Neural progenitor cell (in vitro differentiated cells): ENCODE results near the gene SSBP3. TPM values are rescaled to one million over a fixed set of nuclear protein-coding genes. Genes with fewer than 3 reads are reported as not detected.

ENCODE experiments used
- DNase-seq: peaks from one replicate; pipeline ENCODE4 v3.0.0-alpha.2; 2016; ENCODE audit warnings: low spot score
- H2AFZ ChIP-seq: fragments of 200-600 bp; sonication (generic); replicated peaks from 2 replicates; pipeline ENCODE4 v1.6.1; 2016; ENCODE audit warnings: antibody characterized with exemption
- H3F3A ChIP-seq: fragments of 200-600 bp; sonication (generic); 2 replicates; pipeline ENCODE4 v1.6.1; 2016; ENCODE audit warnings: antibody characterized with exemption, low read depth
- H3K27ac ChIP-seq: fragments of 200-600 bp; sonication (generic); 2 replicates; pipeline ENCODE4 v1.5.1; 2016; ENCODE audit warnings: mild to moderate bottlenecking
- H3K27me3 ChIP-seq: fragments of 200-600 bp; sonication (generic); 2 replicates; pipeline ENCODE4 v1.6.1; 2016; ENCODE audit warnings: mild to moderate bottlenecking, moderate library complexity
- H3K36me3 ChIP-seq: fragments of 200-600 bp; sonication (generic); 2 replicates; pipeline ENCODE4 v1.5.1; 2016
- H3K4me1 ChIP-seq: fragments of 200-600 bp; sonication (generic); 2 replicates; pipeline ENCODE4 v1.6.1; 2016; ENCODE audit warnings: mixed run types
- H3K4me2 ChIP-seq: fragments of 200-600 bp; sonication (generic); 2 replicates; pipeline ENCODE4 v1.6.1; 2016
- H3K4me3 ChIP-seq: fragments of 200-600 bp; sonication (generic); 2 replicates; pipeline ENCODE4 v1.5.1; 2016
- H3K79me2 ChIP-seq: fragments of 200-600 bp; sonication (generic); 2 replicates; pipeline ENCODE4 v1.6.1; 2016; ENCODE audit warnings: low read depth
- H3K9ac ChIP-seq: fragments of 200-600 bp; sonication (generic); 2 replicates; pipeline ENCODE4 v1.6.1; 2016
- H3K9me3 ChIP-seq: fragments of 200-600 bp; sonication (generic); 2 replicates; pipeline ENCODE4 v1.5.1; 2016; ENCODE audit warnings: low read depth
- H4K20me1 ChIP-seq: fragments of 200-600 bp; sonication (generic); 2 replicates; pipeline ENCODE4 v1.6.1; 2016; ENCODE audit warnings: low read depth
- H3K27ac Mint-ChIP-seq: 3 replicates; pipeline ENCODE4 v1.8.0; 2021; ENCODE audit warnings: mixed read lengths
- H3K27me3 Mint-ChIP-seq: 2 replicates; pipeline ENCODE4 v1.8.0; 2022; ENCODE audit warnings: low read depth, mild to moderate bottlenecking, inconsistent platforms, moderate library complexity, mixed read lengths; ENCODE audit not compliant: insufficient read depth
- H3K36me3 Mint-ChIP-seq: 3 replicates; pipeline ENCODE4 v1.8.0; 2021; ENCODE audit warnings: mixed read lengths
- H3K4me1 Mint-ChIP-seq: 3 replicates; pipeline ENCODE4 v1.8.0; 2021; ENCODE audit warnings: mixed read lengths
- H3K4me3 Mint-ChIP-seq: 3 replicates; pipeline ENCODE4 v1.8.0; 2021; ENCODE audit warnings: mild to moderate bottlenecking, moderate library complexity, mixed read lengths
- H3K9me3 Mint-ChIP-seq: 3 replicates; pipeline ENCODE4 v1.8.0; 2020; ENCODE audit warnings: mixed read lengths
- EZH2 ChIP-seq: fragments of 200-600 bp; sonication (generic); IDR thresholded peaks from 2 replicates; pipeline ENCODE4 v1.6.1; 2017; ENCODE audit warnings: antibody characterized with exemption, mild to moderate bottlenecking, moderate library complexity
- EZH2phosphoT487 ChIP-seq: fragments of 200-600 bp; sonication (generic); IDR thresholded peaks from 2 replicates; pipeline ENCODE4 v1.6.1; 2017; ENCODE audit warnings: antibody characterized with exemption
- total RNA-seq: library from RNA; depleted of rRNA; stranded (reverse); fragments of >200 nt; gene quantifications from 2 replicates; pipeline ENCODE4 v1.2.3, GENCODE V29; 2015; ENCODE audit warnings: low replicate concordance
- TF ChIP-seq, protein P1 (sequence below): fragments of 200-600 bp; sonication (generic); IDR thresholded peaks from 2 replicates; pipeline ENCODE4 v1.5.1; 2017; ENCODE audit warnings: antibody characterized with exemption, mild to moderate bottlenecking

SSBP3 gene
- total RNA-seq, 1 donor from 2014 or later: 53.0 TPM

DNA sequence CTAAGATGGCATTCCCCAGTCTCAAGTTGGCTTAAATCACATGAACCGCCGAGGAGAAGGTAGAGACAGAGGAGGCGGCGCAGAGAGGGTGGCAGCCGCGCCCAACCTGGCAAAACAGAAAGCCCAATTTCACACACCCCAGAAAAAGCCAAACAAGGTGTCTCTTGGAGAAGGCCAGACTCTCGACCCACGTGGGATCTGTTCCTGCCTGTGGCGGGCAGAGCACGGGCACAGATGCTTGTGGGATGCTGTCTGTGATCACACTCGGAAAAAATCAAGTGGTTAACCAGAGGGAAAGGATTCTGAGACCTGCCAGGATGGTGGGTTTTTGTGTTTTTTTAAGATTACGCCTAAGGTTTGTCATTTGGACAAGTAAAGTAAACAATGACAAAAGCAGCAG lies 125.5 kb downstream of the SSBP3 start:
- Histone ChIP-seq H3K4me3 (no peak overlapping the region), H3K4me1 (peaks cover 7% of the 10 kb centered on the region), H3K9me3 (no peaks in the 10 kb centered on the region), H3F3A (peaks cover 2% of the 10 kb centered on the region), H3K27ac (no peak overlapping the region), H3K27me3 (no peaks in the 10 kb centered on the region), H3K79me2 (peaks cover 52% of the 10 kb centered on the region), H2AFZ (no peak overlapping the region), H4K20me1 (peaks cover 100% of the 10 kb centered on the region), H3K4me2 (no peak overlapping the region), H3K36me3 (no peaks in the 10 kb centered on the region), H3K9ac (no peak overlapping the region)
- Mint-ChIP-seq H3K4me1 (peaks cover 39% of the 10 kb centered on the region), H3K27me3 (no peaks in the 10 kb centered on the region), H3K27ac (no peak overlapping the region), H3K4me3 (no peak overlapping the region), H3K9me3 (no peaks in the 10 kb centered on the region), H3K36me3 (peaks cover 22% of the 10 kb centered on the region)
- no peak for DNase-seq
- TF ChIP-seq, protein P1, sequence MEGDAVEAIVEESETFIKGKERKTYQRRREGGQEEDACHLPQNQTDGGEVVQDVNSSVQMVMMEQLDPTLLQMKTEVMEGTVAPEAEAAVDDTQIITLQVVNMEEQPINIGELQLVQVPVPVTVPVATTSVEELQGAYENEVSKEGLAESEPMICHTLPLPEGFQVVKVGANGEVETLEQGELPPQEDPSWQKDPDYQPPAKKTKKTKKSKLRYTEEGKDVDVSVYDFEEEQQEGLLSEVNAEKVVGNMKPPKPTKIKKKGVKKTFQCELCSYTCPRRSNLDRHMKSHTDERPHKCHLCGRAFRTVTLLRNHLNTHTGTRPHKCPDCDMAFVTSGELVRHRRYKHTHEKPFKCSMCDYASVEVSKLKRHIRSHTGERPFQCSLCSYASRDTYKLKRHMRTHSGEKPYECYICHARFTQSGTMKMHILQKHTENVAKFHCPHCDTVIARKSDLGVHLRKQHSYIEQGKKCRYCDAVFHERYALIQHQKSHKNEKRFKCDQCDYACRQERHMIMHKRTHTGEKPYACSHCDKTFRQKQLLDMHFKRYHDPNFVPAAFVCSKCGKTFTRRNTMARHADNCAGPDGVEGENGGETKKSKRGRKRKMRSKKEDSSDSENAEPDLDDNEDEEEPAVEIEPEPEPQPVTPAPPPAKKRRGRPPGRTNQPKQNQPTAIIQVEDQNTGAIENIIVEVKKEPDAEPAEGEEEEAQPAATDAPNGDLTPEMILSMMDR: no peak
- TF ChIP-seq EZH2phosphoT487 (no peak), EZH2 (no peak)

DNA sequence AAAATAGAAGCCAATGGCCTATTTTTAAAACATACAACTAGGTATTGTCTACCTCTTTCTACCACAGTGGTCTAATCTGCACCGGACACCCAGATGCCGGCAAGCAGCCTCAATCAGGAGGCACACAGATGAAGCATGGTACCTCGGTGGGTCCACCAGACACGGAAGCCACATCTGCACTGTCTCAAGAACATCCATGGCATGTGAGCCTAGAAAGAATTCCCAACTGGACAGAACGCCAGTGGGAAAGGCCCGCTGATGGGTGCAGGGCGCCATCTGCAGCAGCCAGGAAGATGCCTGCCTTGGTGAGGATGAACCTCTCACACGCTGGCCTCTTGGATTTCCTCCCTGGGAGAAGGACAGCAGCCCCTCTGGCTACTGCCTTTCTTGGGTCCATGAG lies 126.7 kb downstream of the SSBP3 start:
- H3K9me3 ChIP-seq: no peaks in the 10 kb centered on the region
- H3K36me3 ChIP-seq: no peaks in the 10 kb centered on the region
- H3K27me3 Mint-ChIP-seq: no peaks in the 10 kb centered on the region
- peaks cover 40% of the 10 kb centered on the region for H3K4me1 Mint-ChIP-seq
- H3K4me3 ChIP-seq: no peak overlapping the region
- H3K27ac Mint-ChIP-seq: no peak overlapping the region
- H4K20me1 ChIP-seq: peaks cover 100% of the 10 kb centered on the region
- no peak overlapping the region for H3K4me3 Mint-ChIP-seq
- no peak overlapping the region for H2AFZ ChIP-seq
- H3K27me3 ChIP-seq: no peaks in the 10 kb centered on the region
- H3K79me2 ChIP-seq: peaks cover 52% of the 10 kb centered on the region
- no peak overlapping the region for H3K4me2 ChIP-seq
- H3K9me3 Mint-ChIP-seq: no peaks in the 10 kb centered on the region
- H3F3A ChIP-seq: peaks cover 9% of the 10 kb centered on the region
- no peak overlapping the region for H3K9ac ChIP-seq
- H3K36me3 Mint-ChIP-seq: peaks cover 22% of the 10 kb centered on the region
- TF ChIP-seq, protein P1: no peak
- TF ChIP-seq EZH2 (no peak), EZH2phosphoT487 (no peak)
- H3K4me1 ChIP-seq: peaks cover 7% of the 10 kb centered on the region
- no peak for DNase-seq
- H3K27ac ChIP-seq: no peak overlapping the region

DNA sequence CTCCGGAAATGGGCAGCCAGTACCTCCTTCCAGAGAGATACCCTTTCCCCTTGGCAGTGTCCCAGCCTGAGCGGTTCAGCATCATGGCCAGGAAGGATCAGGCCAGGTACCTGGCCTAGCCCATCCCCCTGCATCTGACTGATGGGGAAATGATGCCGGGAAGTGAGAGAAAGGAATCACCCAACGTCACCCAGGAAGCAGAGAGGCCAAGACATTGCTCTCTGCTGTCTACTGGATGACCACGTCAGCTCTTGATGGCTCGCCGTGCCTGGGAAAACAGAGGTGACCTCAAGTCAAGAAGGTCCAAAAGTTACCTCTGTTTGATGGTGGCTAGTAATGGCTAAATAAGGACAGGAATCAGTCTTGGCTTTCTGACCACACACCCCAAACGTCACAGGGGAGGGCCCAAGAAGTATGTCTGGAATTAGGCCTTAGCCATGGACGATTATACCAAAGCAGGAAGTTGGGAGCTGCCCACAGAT lies 127.2 kb downstream of the SSBP3 start:
- H3K9ac ChIP-seq: no peak overlapping the region
- no peak for DNase-seq
- no peaks in the 10 kb centered on the region for H3K36me3 ChIP-seq
- H3K4me3 ChIP-seq: no peak overlapping the region
- H3K9me3 Mint-ChIP-seq: no peaks in the 10 kb centered on the region
- H3K4me3 Mint-ChIP-seq: no peak overlapping the region
- no peak for TF ChIP-seq EZH2phosphoT487
- TF ChIP-seq EZH2: no peak
- TF ChIP-seq, protein P1: no peak
- H3K27ac ChIP-seq: no peak overlapping the region
- no peaks in the 10 kb centered on the region for H3K27me3 ChIP-seq
- peaks cover 12% of the 10 kb centered on the region for H3K4me1 ChIP-seq
- peaks cover 14% of the 10 kb centered on the region for H3F3A ChIP-seq
- no peaks in the 10 kb centered on the region for H3K9me3 ChIP-seq
- peaks cover 44% of the 10 kb centered on the region for H3K4me1 Mint-ChIP-seq
- H3K27ac Mint-ChIP-seq: no peak overlapping the region
- H2AFZ ChIP-seq: no peak overlapping the region
- peaks cover 49% of the 10 kb centered on the region for H3K79me2 ChIP-seq
- peaks cover 100% of the 10 kb centered on the region for H4K20me1 ChIP-seq
- H3K36me3 Mint-ChIP-seq: peaks cover 22% of the 10 kb centered on the region
- H3K27me3 Mint-ChIP-seq: no peaks in the 10 kb centered on the region
- no peak overlapping the region for H3K4me2 ChIP-seq
